Gastroesophageal sphincter (tissue), 3 donors: ENCODE data around the gene COL15A1.

Source experiments
- EP300 ChIP-seq: sonication (generic); formaldehyde crosslinking; IDR thresholded peaks from one replicate; pipeline ENCODE4 v1.6.1; 2017; ENCODE audit warnings: antibody characterized with exemption, mild to moderate bottlenecking
- POLR2A ChIP-seq, 2 donors: fragments of 450-650 bp; IDR thresholded peaks; one replicate each; pipeline ENCODE4 v1.6.1; 2017; ENCODE audit warnings: antibody characterized with exemption in 2 of 2, mild to moderate bottlenecking in 2 of 2, moderate library complexity in 1 of 2
- POLR2AphosphoS5 ChIP-seq: sonication (generic); formaldehyde crosslinking; IDR thresholded peaks from one replicate; pipeline ENCODE4 v1.6.1; 2017; ENCODE audit warnings: antibody characterized with exemption
- TF ChIP-seq, protein P1 (sequence below), 4 experiments: fragments of 200-600 bp in 2 of 4; fragments of 450-650 bp in 2 of 4; sonication (generic) in 1 of 4; IDR thresholded peaks; one replicate each; pipeline ENCODE4 v1.5.1; 2017 to 2019; ENCODE audit warnings: antibody characterized with exemption in 4 of 4, mild to moderate bottlenecking in 2 of 4, moderate library complexity in 2 of 4

DNA sequence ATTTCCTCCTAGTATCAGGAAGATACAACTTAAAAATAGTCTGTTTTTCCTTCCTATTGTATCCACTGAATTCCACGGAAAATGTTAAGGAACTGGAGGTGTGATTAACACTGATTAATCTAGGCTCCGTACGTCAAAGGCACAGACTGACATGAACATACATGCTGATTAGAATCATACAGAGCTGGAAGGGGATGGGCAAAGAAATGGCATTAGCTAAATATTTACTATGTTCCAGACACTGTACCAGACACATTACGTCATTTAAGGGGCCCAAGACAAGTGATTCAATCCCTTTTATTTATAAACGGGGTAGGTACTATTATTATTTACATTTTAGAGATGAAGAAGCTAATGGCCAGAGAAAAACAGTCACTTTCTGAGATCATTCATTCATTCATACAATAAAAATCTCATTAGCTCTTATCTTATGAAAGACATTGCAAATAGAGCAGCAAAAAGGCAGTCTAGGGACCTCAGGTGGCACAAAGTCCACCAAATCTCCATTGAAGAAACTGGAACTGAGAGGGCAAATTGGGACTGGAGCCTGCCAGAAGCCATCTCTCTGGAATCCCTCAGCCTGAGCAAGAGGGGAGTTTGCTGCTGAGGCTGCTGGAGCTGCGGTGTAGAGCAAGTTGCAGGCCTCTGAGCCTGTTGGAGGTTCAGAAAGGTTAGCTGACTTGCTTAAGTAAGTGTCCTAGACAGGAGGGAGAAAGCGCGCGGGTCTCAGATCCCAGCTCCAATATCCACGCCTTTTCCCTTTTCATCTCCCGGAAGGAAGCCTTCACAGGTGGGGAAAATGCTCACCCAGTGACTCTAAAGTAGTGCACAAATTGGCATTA, 159.6 kb downstream of the COL15A1 start:
- TF ChIP-seq, protein P1, sequence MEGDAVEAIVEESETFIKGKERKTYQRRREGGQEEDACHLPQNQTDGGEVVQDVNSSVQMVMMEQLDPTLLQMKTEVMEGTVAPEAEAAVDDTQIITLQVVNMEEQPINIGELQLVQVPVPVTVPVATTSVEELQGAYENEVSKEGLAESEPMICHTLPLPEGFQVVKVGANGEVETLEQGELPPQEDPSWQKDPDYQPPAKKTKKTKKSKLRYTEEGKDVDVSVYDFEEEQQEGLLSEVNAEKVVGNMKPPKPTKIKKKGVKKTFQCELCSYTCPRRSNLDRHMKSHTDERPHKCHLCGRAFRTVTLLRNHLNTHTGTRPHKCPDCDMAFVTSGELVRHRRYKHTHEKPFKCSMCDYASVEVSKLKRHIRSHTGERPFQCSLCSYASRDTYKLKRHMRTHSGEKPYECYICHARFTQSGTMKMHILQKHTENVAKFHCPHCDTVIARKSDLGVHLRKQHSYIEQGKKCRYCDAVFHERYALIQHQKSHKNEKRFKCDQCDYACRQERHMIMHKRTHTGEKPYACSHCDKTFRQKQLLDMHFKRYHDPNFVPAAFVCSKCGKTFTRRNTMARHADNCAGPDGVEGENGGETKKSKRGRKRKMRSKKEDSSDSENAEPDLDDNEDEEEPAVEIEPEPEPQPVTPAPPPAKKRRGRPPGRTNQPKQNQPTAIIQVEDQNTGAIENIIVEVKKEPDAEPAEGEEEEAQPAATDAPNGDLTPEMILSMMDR (IDR thresholded peaks at IDR 0.05), result no peak
- TF ChIP-seq POLR2A (IDR thresholded peaks at IDR 0.05) (no peak), POLR2AphosphoS5 (no peak), EP300 (no peak)
